HG02870 (cell line): Measurements from ENCODE around the gene KAT6B.

Source experiments
- ATAC-seq: cut with Tn5 transposase; IDR thresholded peaks from one replicate; pipeline ENCODE4 v1.9.1; 2021; ENCODE audit warnings: mild to moderate bottlenecking, moderate library complexity; ENCODE audit not compliant: unreplicated experiment

The KAT6B gene

GRCh38 chr10:74947781-74948401 lies 121.5 kb downstream of the KAT6B start:
- no peak for ATAC-seq

GRCh38 chr10:74949034-74949832 lies 122.8 kb downstream of the KAT6B start:
- ATAC-seq: no peak

GRCh38 chr10:74949843-74950765 lies 123.7 kb downstream of the KAT6B start:
- ATAC-seq: no peak

GRCh38 chr10:74953214-74953613 lies 126.8 kb downstream of the KAT6B start:
- no peak for ATAC-seq

- ATAC-seq: no peak
These were observed 129.4 kb downstream of the KAT6B start for GRCh38 chr10:74955796-74956195.

- ATAC-seq: no peak
These were observed 130.2 kb downstream of the KAT6B start for GRCh38 chr10:74956555-74957111.

GRCh38 chr10:74957285-74957961 lies 131.0 kb downstream of the KAT6B start:
- ATAC-seq: no peak

GRCh38 chr10:74958316-74958715 lies 131.9 kb downstream of the KAT6B start:
- no peak for ATAC-seq

- ATAC-seq: no peak
These were observed 134.3 kb downstream of the KAT6B start for GRCh38 chr10:74960670-74961069.

GRCh38 chr10:74962517-74962916 lies 136.1 kb downstream of the KAT6B start:
- no peak for ATAC-seq

- peak; percentile 66 for ATAC-seq
These were observed 137.1 kb downstream of the KAT6B start for GRCh38 chr10:74963549-74963948.

GRCh38 chr10:74967911-74968666 lies 141.7 kb downstream of the KAT6B start:
- ATAC-seq: no peak

GRCh38 chr10:74968667-74969061 lies 142.3 kb downstream of the KAT6B start:
- no peak for ATAC-seq

GRCh38 chr10:74969093-74969492 lies 142.7 kb downstream of the KAT6B start:
- no peak for ATAC-seq

- no peak for ATAC-seq
These were observed 143.1 kb downstream of the KAT6B start for GRCh38 chr10:74969530-74969929.

GRCh38 chr10:74973741-74974392 lies 147.5 kb downstream of the KAT6B start:
- no peak for ATAC-seq

- ATAC-seq: no peak
These were observed 149.4 kb downstream of the KAT6B start for GRCh38 chr10:74975758-74976157.

- ATAC-seq: no peak
These were observed 150.2 kb downstream of the KAT6B start for GRCh38 chr10:74976565-74976964.

GRCh38 chr10:74977072-74977471 lies 150.7 kb downstream of the KAT6B start:
- ATAC-seq: no peak
